ENCODE data around the gene COPS8. TPM values are rescaled to one million over a fixed set of nuclear protein-coding genes. Genes with fewer than 3 reads are reported as not detected.

COPS8 gene
- total RNA-seq, 3 donors from 2014 or later, result 52.7 to 64.4 (median 62.9) TPM

GRCh38 chr2:237075749-237076599, 9.7 kb upstream of the COPS8 start:
- DNase-seq (no peak), ATAC-seq (no peak)
- Mint-ChIP-seq H3K9me3 (no peaks in the 10 kb centered on the region), H3K4me3 (no peak overlapping the region), H3K27me3 (ENCODE audit: low read depth) (no peaks in the 10 kb centered on the region), H3K4me1 (ENCODE audit: low read depth) (no peaks in the 10 kb centered on the region), H3K36me3 (ENCODE audit: insufficient read depth) (no peaks in the 10 kb centered on the region)

GRCh38 chr2:237081596-237081995, 4.1 kb upstream of the COPS8 start:
- peaks cover 9% of the 10 kb centered on the region for H3K4me1 Mint-ChIP-seq (ENCODE audit: low read depth)
- ATAC-seq (no peak), DNase-seq (no peak)

DNA sequence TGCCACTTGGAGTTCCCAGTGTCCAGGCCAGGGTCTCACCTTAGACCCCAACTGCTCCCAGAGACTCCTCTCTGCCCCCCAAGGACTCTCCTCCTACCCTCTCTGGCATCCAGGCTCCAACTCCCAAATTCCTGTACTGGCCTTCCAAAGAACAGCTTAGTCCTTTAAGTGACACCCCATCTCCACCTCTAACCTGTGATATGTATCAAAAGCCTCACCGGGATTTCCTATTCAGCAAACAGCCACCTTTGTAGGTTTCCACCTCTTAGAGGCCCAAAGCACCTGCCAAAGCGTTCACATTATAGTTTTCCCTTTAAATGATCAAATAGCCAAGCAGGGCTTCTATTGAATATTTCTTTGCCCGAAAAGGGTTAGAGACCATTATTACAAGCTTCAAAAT, 2.7 kb upstream of the COPS8 start:
- no peak for ATAC-seq
- Mint-ChIP-seq H3K4me1 (ENCODE audit: low read depth) (peaks cover 16% of the 10 kb centered on the region), H3K27me3 (ENCODE audit: low read depth) (no peaks in the 10 kb centered on the region)

More at GRCh38 chr2:237081596-237081995, 4.1 kb upstream of the COPS8 start:
- Mint-ChIP-seq H3K9me3 (no peaks in the 10 kb centered on the region), H3K4me3 (no peak overlapping the region), H3K27me3 (ENCODE audit: low read depth) (no peaks in the 10 kb centered on the region), H3K36me3 (ENCODE audit: insufficient read depth) (no peaks in the 10 kb centered on the region)

GRCh38 chr2:237084444-237084843, 1.2 kb upstream of the COPS8 start:
- Mint-ChIP-seq H3K4me1 (ENCODE audit: low read depth) (peaks cover 16% of the 10 kb centered on the region), H3K36me3 (ENCODE audit: insufficient read depth) (peaks cover 3% of the 10 kb centered on the region), H3K27me3 (ENCODE audit: low read depth) (no peaks in the 10 kb centered on the region), H3K9me3 (no peaks in the 10 kb centered on the region), H3K4me3 (peak overlapping the region; percentile 100)
- DNase-seq (no peak), ATAC-seq (no peak)

More for the DNA sequence above, 2.7 kb upstream of the COPS8 start:
- Mint-ChIP-seq H3K36me3 (ENCODE audit: insufficient read depth) (no peaks in the 10 kb centered on the region), H3K4me3 (no peak overlapping the region), H3K9me3 (no peaks in the 10 kb centered on the region)
- no peak for DNase-seq

DNA sequence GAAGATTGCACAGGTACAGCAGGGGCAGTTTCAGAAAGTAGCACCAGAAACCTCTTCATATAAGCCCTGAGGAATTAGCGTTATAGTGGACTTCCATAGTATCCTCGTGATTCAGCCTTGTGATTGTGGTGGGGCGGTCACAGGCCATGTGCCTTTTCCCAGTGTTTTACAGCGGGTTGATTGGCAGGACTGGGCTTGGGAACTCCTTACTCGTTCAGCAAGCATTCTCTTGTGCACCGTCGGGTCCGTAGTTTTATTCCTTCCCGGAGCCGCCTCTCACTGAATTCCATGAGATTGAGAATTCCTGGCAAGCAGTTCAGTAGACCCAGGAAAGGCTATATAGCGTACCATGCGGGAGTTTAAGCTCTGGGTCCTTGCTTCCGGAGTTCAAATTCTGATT, 5.2 kb downstream of the COPS8 start:
- Mint-ChIP-seq H3K4me1 (ENCODE audit: low read depth) (peaks cover 13% of the 10 kb centered on the region), H3K4me3 (no peak overlapping the region), H3K9me3 (no peaks in the 10 kb centered on the region), H3K27me3 (ENCODE audit: low read depth) (no peaks in the 10 kb centered on the region), H3K36me3 (ENCODE audit: insufficient read depth) (peaks cover 31% of the 10 kb centered on the region)
- ATAC-seq (no peak), DNase-seq (no peak)

DNA sequence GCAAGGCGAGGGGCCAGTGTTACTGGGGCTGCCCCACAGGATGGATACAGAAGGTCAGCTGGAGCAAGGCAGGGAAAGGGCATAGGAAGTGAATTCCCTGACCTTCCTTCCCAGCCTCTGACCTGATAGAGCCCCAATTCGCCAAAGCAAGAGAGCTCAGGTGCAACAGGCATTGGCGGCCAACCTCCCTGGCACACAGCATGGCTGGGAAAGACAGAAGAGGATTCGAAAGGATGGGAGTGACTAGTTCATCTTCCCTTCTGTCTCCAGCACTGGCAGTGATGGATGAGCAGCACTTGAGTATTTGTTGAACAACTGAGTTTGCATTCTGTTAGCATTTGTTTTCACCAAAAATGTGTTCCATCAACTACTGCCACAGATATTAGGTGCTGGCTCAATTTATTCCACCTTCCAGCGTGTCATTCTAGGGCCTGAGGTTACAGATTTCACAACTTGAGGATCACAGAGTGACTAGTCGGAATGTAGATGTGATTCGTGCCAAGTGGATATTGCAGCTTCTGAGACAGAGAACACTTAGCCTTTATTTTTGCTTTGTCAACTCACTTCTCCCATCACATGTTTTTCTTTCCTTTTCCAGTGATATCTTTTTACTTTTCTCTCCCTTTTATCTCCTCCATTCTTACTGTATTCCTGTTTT, 6.2 kb downstream of the COPS8 start:
- Mint-ChIP-seq H3K36me3 (ENCODE audit: insufficient read depth) (peaks cover 40% of the 10 kb centered on the region), H3K9me3 (no peaks in the 10 kb centered on the region), H3K27me3 (ENCODE audit: low read depth) (no peaks in the 10 kb centered on the region), H3K4me1 (ENCODE audit: low read depth) (peaks cover 10% of the 10 kb centered on the region), H3K4me3 (no peak overlapping the region)
- DNase-seq, result no peak
- ATAC-seq, result no peak

GRCh38 chr2:237092506-237092905, 6.8 kb downstream of the COPS8 start:
- Mint-ChIP-seq H3K9me3 (no peaks in the 10 kb centered on the region), H3K4me1 (ENCODE audit: low read depth) (peaks cover 6% of the 10 kb centered on the region), H3K27me3 (ENCODE audit: low read depth) (no peaks in the 10 kb centered on the region), H3K36me3 (ENCODE audit: insufficient read depth) (peaks cover 45% of the 10 kb centered on the region), H3K4me3 (no peak overlapping the region)
- no peak for ATAC-seq
- no peak for DNase-seq

- Mint-ChIP-seq H3K36me3 (ENCODE audit: insufficient read depth) (peaks cover 47% of the 10 kb centered on the region), H3K4me3 (no peak overlapping the region), H3K4me1 (ENCODE audit: low read depth) (peaks cover 4% of the 10 kb centered on the region), H3K27me3 (ENCODE audit: low read depth) (no peaks in the 10 kb centered on the region), H3K9me3 (no peaks in the 10 kb centered on the region)
- ATAC-seq (no peak), DNase-seq (no peak)
These were observed 7.5 kb downstream of the COPS8 start for GRCh38 chr2:237092920-237093781.

DNA sequence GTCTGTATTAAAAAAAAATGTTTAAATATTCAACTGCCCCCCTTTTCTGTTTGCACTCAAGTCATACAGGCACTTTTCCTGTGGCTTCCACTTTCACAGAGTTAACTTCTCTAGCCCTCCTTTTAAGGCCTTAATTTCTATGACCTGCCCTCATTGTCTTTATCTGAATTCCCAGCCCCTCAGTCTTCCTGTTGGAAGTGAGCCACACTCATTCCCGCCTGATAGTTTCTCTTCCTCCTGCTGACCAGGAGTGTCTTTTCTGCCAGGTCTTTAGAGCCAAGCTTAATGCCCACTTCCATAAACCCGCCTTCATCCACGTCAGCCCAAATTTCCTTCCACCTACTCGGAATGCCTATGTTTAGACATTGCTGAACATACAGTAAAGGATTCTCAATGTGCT, 10.5 kb downstream of the COPS8 start:
- no peak for ATAC-seq
- Mint-ChIP-seq H3K9me3 (no peaks in the 10 kb centered on the region), H3K4me3 (no peak overlapping the region), H3K36me3 (ENCODE audit: insufficient read depth) (peaks cover 63% of the 10 kb centered on the region), H3K4me1 (ENCODE audit: low read depth) (no peaks in the 10 kb centered on the region), H3K27me3 (ENCODE audit: low read depth) (no peaks in the 10 kb centered on the region)
- DNase-seq, result no peak

DNA sequence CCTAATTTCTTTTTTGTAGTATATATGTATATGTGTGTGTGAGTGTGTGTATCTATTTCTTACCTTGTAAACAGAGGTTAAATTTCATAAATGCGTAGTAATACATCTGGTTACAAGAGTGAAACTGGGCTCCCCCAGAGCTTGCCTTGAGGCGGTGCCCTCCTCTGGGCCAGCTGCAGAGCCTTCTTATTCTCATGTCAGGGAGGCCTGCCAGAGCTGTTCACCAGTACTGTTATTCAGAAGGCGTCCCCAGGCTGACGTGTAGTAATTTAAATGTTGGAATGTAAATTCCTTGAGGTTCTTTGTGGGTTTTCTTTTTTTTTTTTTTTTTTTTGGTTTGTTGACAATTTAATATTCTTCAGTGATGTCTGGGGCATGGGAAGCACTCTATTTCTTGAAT, 11.2 kb downstream of the COPS8 start:
- no peaks in the 10 kb centered on the region for H3K27me3 Mint-ChIP-seq (ENCODE audit: low read depth)
- DNase-seq (no peak), ATAC-seq (no peak)
- H3K4me3 Mint-ChIP-seq, result no peak overlapping the region
- H3K9me3 Mint-ChIP-seq, result no peaks in the 10 kb centered on the region
- peaks cover 66% of the 10 kb centered on the region for H3K36me3 Mint-ChIP-seq (ENCODE audit: insufficient read depth)
- no peaks in the 10 kb centered on the region for H3K4me1 Mint-ChIP-seq (ENCODE audit: low read depth)

DNA sequence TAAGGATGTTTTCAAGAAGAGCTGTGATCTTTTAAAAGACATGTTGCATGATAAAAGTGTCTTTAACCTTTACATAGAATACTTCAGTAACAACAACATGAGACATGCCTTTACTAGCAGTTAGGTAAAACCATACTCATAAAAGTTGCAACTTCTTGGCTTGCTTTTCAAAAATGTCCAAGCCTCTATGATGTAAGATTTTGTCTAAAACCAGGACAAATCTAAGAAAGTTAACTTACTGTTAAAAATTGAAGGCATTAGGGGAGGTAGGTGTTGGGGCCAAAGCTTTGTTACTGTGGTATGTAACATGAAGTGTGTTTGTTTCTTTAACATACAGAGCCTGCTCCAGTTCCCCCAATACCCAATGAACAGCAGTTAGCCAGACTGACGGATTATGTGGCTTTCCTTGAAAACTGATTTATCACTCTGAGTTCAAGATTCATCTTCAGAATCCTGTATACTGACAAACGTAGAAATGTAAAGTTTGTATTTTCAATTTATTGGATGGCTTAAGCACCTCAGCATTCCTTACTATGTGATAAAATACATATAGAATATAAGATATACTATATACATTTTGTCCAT, 11.7 kb downstream of the COPS8 start:
- DNase-seq (no peak), ATAC-seq (no peak)
- peaks cover 67% of the 10 kb centered on the region for H3K36me3 Mint-ChIP-seq (ENCODE audit: insufficient read depth)

GRCh38 chr2:237097911-237098702, 12.4 kb downstream of the COPS8 start:
- DNase-seq (no peak), ATAC-seq (peak; percentile 98 to 99)
- H3K27me3 Mint-ChIP-seq (ENCODE audit: low read depth), result no peaks in the 10 kb centered on the region
- H3K4me1 Mint-ChIP-seq (ENCODE audit: low read depth), result no peaks in the 10 kb centered on the region
- no peak overlapping the region for H3K4me3 Mint-ChIP-seq
- H3K9me3 Mint-ChIP-seq, result no peaks in the 10 kb centered on the region
- peaks cover 68% of the 10 kb centered on the region for H3K36me3 Mint-ChIP-seq (ENCODE audit: insufficient read depth)

More for the DNA sequence above, 11.7 kb downstream of the COPS8 start:
- no peak overlapping the region for H3K4me3 Mint-ChIP-seq
- no peaks in the 10 kb centered on the region for H3K27me3 Mint-ChIP-seq (ENCODE audit: low read depth)
- H3K9me3 Mint-ChIP-seq, result no peaks in the 10 kb centered on the region
- no peaks in the 10 kb centered on the region for H3K4me1 Mint-ChIP-seq (ENCODE audit: low read depth)

DNA sequence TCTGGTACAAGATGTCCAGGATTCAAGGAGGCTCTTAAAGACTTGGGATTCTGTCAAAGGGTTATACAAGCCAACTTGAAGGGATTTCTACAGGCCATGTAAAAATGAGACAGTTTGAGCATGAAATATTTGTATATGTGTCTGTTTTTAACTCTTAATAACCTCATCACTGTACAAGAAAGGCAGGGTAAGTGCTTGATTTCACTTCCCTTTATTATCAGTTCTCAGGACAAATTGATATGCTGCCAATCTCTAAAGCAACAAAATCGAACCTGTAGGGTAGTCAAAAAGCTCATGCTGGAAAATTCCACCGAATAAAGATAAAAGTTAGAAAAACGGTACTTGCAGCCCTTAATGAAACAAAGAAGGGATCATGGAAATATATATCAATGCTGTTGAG, 14.1 kb downstream of the COPS8 start:
- H3K9me3 Mint-ChIP-seq, result no peaks in the 10 kb centered on the region
- H3K4me3 Mint-ChIP-seq, result no peak overlapping the region
- H3K4me1 Mint-ChIP-seq (ENCODE audit: low read depth), result no peaks in the 10 kb centered on the region
- DNase-seq (no peak), ATAC-seq (no peak)
- no peaks in the 10 kb centered on the region for H3K27me3 Mint-ChIP-seq (ENCODE audit: low read depth)
- H3K36me3 Mint-ChIP-seq (ENCODE audit: insufficient read depth), result peaks cover 67% of the 10 kb centered on the region
